Stimulated activated effector memory CD8-positive, alpha-beta T cell treated with anti-CD3 and anti-CD28 coated beads, Interleukin-12 subunit alpha, Interleukin-12 subunit beta, amount 100 ng/mL, for 72 hours (primary cell): ENCODE results near the gene GSTA4.
A peak's percentile ranks its signal among the peaks of the same experiment; 100 is the strongest.

Experiments
- ATAC-seq: fragments of 150-1000 bp; cut with Tn5 transposase; 2 replicates; pipeline ENCODE4 v1.10.0; 2021
- DNase-seq, 2 donors: peaks; one replicate each; pipeline ENCODE4 v3.0.0; 2021 to 2022; ENCODE audit warnings: low spot score in 2 of 2
- H3K27ac Mint-ChIP-seq: one replicate; pipeline ENCODE4 v1.8.0; 2022; ENCODE audit warnings: mild to moderate bottlenecking, mixed read lengths
- H3K36me3 Mint-ChIP-seq: one replicate; pipeline ENCODE4 v1.8.0; 2022; ENCODE audit warnings: mild to moderate bottlenecking, mixed read lengths
- H3K4me1 Mint-ChIP-seq: one replicate; pipeline ENCODE4 v1.8.0; 2022; ENCODE audit warnings: mixed read lengths
- H3K4me3 Mint-ChIP-seq: one replicate; pipeline ENCODE4 v1.8.0; 2022; ENCODE audit warnings: mild to moderate bottlenecking, mixed read lengths
- H3K9me3 Mint-ChIP-seq: one replicate; pipeline ENCODE4 v1.8.0; 2022; ENCODE audit warnings: mixed read lengths

The GSTA4 gene

DNA sequence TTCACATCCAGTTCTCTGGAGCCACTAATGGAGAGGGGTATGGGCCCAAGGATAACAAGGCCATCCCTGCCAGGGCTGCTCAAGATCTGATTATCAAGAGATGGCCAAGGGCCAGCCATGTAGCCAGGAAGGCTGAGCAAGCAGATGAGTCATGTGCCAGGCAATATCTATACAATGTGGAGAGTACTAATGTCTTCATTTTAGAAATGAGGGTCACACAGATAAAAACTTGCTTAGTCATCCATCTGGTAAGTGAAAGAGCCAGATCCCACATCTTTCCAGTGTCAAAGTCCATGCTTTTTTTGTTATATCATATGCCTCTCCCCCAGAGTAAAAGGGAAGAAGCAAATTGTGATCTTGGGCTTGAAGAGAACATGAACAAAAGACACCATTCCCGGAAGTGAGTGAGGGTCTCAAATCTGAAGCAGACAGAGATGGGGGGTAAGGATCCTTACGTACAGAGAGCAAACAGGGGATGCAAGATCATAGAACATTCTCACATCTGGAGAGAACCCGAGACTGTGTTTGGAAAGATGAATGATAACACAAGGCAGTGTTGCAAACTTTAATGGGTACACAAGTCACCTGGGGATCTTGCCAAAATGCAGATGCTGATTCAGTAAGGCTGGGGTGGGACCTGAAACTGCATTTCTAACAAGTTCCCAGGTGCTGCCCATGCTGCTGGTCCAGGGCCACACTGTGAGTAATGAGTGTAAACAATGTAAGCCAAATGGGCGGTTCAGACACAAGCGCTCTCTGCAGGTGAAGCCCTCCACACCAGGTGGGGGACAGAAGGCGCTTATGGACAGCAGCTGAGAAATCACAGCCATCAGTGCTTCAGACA is 65.5 kb downstream of the GSTA4 start:
- Mint-ChIP-seq H3K4me1 (no peaks in the 10 kb centered on the region), H3K27ac (no peak overlapping the region), H3K4me3 (no peak overlapping the region), H3K36me3 (no peaks in the 10 kb centered on the region), H3K9me3 (no peaks in the 10 kb centered on the region)
- no peak for DNase-seq
- peak; percentile 77 for ATAC-seq
